ENCODE results near the gene ADD1.

ADD1 gene

DNA sequence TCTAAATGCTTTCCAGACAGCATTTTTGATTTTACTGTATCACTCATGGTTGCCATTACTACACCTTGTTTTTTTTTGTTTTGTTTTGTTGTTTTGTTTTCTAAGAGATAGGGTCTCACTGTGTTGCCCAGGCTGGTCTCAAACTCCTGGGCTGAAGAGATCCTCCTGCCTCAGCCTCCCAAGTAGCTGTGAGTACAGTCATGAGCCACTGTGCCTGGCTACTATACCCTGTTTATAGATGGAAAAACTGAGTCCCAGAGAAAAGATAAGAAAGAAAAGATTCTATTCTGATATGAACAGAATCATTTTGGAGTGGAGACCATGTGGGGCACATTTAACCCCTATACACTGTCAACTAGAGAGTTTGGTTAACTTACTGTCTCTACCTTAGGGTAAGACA, 20.0 kb downstream of the ADD1 start:
- TF ChIP-seq, protein P1, sequence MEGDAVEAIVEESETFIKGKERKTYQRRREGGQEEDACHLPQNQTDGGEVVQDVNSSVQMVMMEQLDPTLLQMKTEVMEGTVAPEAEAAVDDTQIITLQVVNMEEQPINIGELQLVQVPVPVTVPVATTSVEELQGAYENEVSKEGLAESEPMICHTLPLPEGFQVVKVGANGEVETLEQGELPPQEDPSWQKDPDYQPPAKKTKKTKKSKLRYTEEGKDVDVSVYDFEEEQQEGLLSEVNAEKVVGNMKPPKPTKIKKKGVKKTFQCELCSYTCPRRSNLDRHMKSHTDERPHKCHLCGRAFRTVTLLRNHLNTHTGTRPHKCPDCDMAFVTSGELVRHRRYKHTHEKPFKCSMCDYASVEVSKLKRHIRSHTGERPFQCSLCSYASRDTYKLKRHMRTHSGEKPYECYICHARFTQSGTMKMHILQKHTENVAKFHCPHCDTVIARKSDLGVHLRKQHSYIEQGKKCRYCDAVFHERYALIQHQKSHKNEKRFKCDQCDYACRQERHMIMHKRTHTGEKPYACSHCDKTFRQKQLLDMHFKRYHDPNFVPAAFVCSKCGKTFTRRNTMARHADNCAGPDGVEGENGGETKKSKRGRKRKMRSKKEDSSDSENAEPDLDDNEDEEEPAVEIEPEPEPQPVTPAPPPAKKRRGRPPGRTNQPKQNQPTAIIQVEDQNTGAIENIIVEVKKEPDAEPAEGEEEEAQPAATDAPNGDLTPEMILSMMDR (IDR thresholded peaks at IDR 0.05; ENCODE audit: control insufficient read depth, insufficient read depth, low read depth, low read length, missing control alignments): no peak
- no peak for DNase-seq (ENCODE audit: low read depth)
- no peak overlapping the region for H3K4me3 ChIP-seq (ENCODE audit: control insufficient read depth, low read depth, low read length)

DNA sequence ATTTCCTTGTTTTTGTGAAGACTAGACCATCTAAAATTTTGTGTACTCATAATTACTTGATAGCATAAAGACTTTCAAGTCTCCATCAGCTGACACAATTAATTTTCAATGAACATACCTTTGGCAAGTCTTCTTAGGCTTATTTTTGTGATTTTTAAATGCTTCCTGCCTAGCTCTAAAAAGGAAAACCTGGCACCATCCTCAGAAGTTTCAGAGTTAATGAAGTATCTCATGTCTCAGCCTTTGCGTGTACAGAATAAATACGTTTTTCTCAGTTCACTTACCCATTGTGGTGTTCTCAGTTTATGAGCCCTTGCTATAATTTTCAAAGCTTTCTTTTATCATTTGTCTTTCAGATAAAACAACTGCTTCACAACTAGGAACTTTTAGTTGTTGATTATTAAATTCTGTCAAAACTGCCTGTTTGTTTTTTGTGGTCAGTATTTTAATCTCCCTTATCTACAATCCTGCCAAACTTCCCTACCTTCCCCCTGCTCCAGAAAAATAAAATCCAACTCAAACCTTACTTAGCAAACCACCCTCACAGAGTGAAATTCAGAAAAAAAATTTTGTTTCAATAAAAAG, 21.6 kb downstream of the ADD1 start:
- no peak for DNase-seq (ENCODE audit: low read depth)
- TF ChIP-seq, protein P1 (IDR thresholded peaks at IDR 0.05; ENCODE audit: control insufficient read depth, insufficient read depth, low read depth, low read length, missing control alignments): no peak
- no peak overlapping the region for H3K4me3 ChIP-seq (ENCODE audit: control insufficient read depth, low read depth, low read length)

DNA sequence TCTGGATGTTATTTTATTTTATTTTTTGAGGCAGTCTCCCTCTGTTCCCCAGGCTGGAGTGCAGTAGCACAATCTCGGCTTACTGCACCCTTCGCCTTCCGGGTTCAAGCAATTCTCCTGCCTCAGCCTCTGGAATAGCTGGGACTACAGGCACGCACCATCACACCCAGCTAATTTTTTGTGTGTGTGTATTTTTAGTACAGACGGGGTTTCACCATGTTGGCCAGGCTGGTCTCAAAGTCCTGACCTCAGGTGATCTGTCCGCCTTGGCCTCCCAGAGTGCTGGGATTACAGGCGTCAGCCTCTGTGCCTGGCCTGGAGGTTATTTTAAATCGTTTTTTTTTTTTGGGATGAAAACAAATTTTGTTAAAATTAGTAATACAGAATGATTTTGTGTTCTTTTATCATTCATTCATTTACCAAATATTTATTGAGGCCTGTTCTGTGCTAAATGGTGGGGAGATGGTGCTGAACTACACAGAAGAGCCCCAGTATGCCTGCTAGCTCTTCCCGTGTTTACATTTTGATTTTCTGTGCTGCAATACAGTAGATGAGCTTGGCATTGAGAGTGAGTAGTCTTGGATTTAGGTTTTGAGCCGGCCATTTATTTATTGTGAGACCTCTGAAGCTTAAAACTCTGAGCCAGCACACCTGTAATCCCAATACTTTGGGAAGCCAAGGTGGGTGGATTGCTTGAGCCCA, 22.7 kb downstream of the ADD1 start:
- H3K4me3 ChIP-seq (ENCODE audit: control insufficient read depth, low read depth, low read length): no peak overlapping the region
- TF ChIP-seq, protein P1 (IDR thresholded peaks at IDR 0.05; ENCODE audit: control insufficient read depth, insufficient read depth, low read depth, low read length, missing control alignments): no peak
- no peak for DNase-seq (ENCODE audit: low read depth)

DNA sequence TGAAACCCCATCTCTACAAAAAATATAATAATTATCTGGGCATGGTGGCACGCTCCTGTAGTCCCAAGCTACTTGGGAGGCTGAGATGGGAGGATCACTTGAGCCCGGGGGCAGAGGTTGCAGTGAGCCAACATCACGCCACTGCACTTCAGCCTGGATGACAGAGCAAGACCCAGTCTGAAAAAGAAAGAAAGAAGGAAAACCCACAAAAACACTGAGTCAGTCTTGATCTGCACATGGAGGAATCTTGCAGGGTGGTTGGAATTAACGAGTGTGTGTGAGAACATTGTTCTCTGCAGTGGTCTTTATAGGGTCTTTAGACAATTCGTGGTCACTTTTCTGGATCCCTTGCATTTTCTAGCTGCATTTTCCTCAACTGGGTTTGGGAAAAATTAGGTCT, 23.2 kb downstream of the ADD1 start:
- DNase-seq (ENCODE audit: low read depth): no peak
- TF ChIP-seq, protein P1 (IDR thresholded peaks at IDR 0.05; ENCODE audit: control insufficient read depth, insufficient read depth, low read depth, low read length, missing control alignments): no peak
- no peak overlapping the region for H3K4me3 ChIP-seq (ENCODE audit: control insufficient read depth, low read depth, low read length)

DNA sequence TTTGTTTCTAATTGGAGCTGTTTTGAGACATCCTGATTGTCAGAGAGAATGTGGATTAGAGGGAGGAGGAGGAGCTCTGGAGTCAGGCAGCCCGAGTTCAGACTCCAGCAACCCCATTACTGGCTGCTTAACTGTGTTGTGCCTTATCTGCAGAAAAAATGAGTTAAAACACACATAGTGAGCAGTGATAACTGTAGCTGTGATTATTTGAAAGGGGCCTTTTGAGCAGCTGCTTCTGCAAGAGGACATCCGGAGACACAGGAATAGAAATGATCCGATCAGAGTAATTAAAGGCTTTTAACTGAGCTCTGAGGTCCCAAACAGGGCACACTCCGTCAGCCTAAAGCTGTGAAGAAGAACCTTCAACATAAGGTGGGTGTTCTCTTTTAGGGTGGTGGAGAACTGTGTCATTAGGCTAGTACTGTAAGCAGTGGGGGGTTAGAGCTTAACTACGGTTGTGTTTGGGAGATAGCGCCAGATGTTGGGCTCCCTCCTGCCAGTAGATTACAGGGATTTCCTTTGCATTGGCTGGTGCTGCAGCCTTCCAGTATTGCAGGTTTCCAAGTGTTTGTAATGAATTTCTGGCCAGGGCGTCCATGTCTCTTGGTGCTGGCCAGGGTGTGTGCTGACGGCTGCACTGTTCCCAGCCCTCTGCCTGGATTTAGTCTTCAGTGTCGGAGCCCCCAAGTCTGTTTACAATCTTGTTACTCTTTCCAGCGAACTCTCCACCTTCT, 24.3 kb downstream of the ADD1 start:
- no peak for DNase-seq (ENCODE audit: low read depth)
- TF ChIP-seq, protein P1 (IDR thresholded peaks at IDR 0.05; ENCODE audit: control insufficient read depth, insufficient read depth, low read depth, low read length, missing control alignments): no peak
- no peak overlapping the region for H3K4me3 ChIP-seq (ENCODE audit: control insufficient read depth, low read depth, low read length)

DNA sequence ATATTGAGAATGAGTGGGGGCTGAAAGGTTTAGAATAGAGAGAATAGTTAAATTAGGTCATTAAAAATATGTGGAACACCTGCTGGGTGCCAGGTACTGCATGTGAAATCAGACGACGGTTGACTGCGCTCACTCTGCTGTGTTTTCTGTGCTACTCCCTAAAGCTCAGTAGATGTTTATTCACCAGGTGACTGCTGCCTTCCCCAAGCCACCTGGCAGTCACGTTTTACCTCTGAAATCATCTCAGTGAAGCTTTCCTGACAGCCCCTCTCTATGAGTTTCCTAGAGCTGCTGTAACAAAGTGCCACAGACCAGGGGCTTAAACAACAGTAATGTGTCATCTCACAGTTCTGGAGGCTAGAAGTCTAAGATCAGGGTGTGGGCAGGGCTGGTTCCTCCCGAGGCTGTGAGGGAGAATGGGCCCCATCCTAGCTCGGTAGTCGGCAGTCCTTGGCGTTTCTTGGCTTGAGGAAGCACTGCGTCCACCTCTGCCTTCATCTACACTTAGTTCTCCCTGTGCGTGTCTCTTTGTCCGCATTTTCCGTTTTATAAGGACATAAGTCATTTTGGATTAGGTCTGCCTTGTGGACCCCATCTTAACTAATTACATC, 25.3 kb downstream of the ADD1 start:
- no peak overlapping the region for H3K4me3 ChIP-seq (ENCODE audit: control insufficient read depth, low read depth, low read length)
- TF ChIP-seq, protein P1 (IDR thresholded peaks at IDR 0.05; ENCODE audit: control insufficient read depth, insufficient read depth, low read depth, low read length, missing control alignments): no peak
- DNase-seq (ENCODE audit: low read depth): no peak

Measured in AG09309 (cell line).